HepG2 (cell line): ENCODE measurements around the gene CYP26A1. TPM values are rescaled to one million over a fixed set of nuclear protein-coding genes. Genes with fewer than 3 reads are reported as not detected.

Experiments
- ATAC-seq: fragments of 200-7000 bp; cut with Tn5 transposase; 3 replicates; pipeline ENCODE4 v1.9.1; 2020; ENCODE audit warnings: mild to moderate bottlenecking, moderate library complexity
- BruUV-seq: library from RNA; stranded (reverse); fragments of 400-500 nt; replicated peaks from 2 replicates; lab custom pipeline; 2021; lab: Mats Ljungman, UMichigan
- CTCF ChIA-PET: fragments of 300-600 bp; formaldehyde crosslinking; extraction: SDS; loops from one replicate; lab custom pipeline; 2021; ENCODE audit warnings: low total read pairs, inconsistent platforms, low intra/inter-chr PET ratio; lab: Yijun Ruan, JAX
- POLR2A ChIA-PET: fragments of 350-600 bp; sonication (Branson Sonifier 250); formaldehyde crosslinking; loops from one replicate; lab custom pipeline; 2020; ENCODE audit warnings: antibody characterized with exemption, inconsistent platforms; lab: Yijun Ruan, JAX
- DNase-seq: peaks from one replicate; pipeline ENCODE4 v3.0.0-alpha.2; 2015; ENCODE audit warnings: low spot score
- FAIRE-seq: peaks from 3 replicates; lab custom pipeline; 2011; peaks lifted over from hg19 to GRCh38; lab: Jason Lieb, UNC
- H2AFZ ChIP-seq: one replicate; pipeline ENCODE4 v1.6.1; 2011; ENCODE audit warnings: low read length, inconsistent platforms
- H3K27ac ChIP-seq: fragments of 300-600 bp; 3 replicates; pipeline ENCODE4 v1.8.0; 2011; ENCODE audit warnings: mixed run types, mild to moderate bottlenecking, mixed read lengths, low read length, inconsistent platforms; ENCODE audit not compliant: insufficient read depth; ENCODE audit errors: extremely low read length
- H3K27me3 ChIP-seq, 2 experiments: fragments of 200-600 bp in 1 of 2; 2 replicates in 1 of 2; 3 replicates in 1 of 2; pipeline versions ENCODE4 v1.6.0 to v1.8.0; 2011; ENCODE audit warnings: low read length in 2 of 2, mild to moderate bottlenecking in 2 of 2, moderate library complexity in 2 of 2, inconsistent platforms in 1 of 2; ENCODE audit not compliant: insufficient read depth in 2 of 2, control insufficient read depth in 1 of 2
- H3K36me3 ChIP-seq, 2 experiments: fragments of 200-600 bp in 1 of 2; replicated peaks in 1 of 2; 2 replicates in 1 of 2; 3 replicates in 1 of 2; pipeline versions ENCODE4 v1.5.1 to v1.8.0; 2011; ENCODE audit warnings: low read length in 2 of 2, inconsistent platforms in 1 of 2; ENCODE audit not compliant: insufficient read depth in 2 of 2, control insufficient read depth in 1 of 2
- H3K4me1 ChIP-seq: 2 replicates; pipeline ENCODE4 v1.5.1; 2012; ENCODE audit warnings: low read length, inconsistent platforms; ENCODE audit not compliant: insufficient read depth
- H3K4me2 ChIP-seq: 2 replicates; pipeline ENCODE4 v1.6.0; 2011; ENCODE audit warnings: low read depth, low read length, inconsistent platforms
- H3K4me3 ChIP-seq, 3 experiments: fragments of 200-600 bp in 1 of 3; sonication (generic), shearing (Covaris generic) in 1 of 3; replicated peaks in 1 of 3; 2 replicates each; pipeline ENCODE4 v1.5.1; 2011 to 2016; ENCODE audit warnings: low read length in 3 of 3, inconsistent platforms in 2 of 3, low read depth in 2 of 3, mild to moderate bottlenecking in 2 of 3, control low read depth in 1 of 3, mixed read lengths in 1 of 3; ENCODE audit not compliant: insufficient read depth in 1 of 3
- H3K79me2 ChIP-seq: one replicate; pipeline ENCODE4 v1.6.1; 2011; ENCODE audit warnings: low read length, inconsistent platforms; ENCODE audit not compliant: insufficient read depth
- H3K9ac ChIP-seq: 2 replicates; pipeline ENCODE4 v1.6.0; 2011; ENCODE audit warnings: mild to moderate bottlenecking, low read depth, low read length, inconsistent platforms; ENCODE audit not compliant: insufficient read depth
- H3K9me3 ChIP-seq: 2 replicates; pipeline ENCODE4 v1.5.1; 2012; ENCODE audit warnings: mild to moderate bottlenecking, low read length
- H4K20me1 ChIP-seq: 2 replicates; pipeline ENCODE4 v1.6.0; 2011; ENCODE audit warnings: inconsistent platforms, mild to moderate bottlenecking, low read length, moderate library complexity; ENCODE audit not compliant: insufficient read depth
- ATF7-NPFF ChIP-seq: sonication (generic); formaldehyde crosslinking; IDR thresholded peaks from 2 replicates; pipeline ENCODE4 v1.8.1; 2023; ENCODE audit warnings: mild to moderate bottlenecking, low read depth, missing genetic modification reagents, moderate library complexity
- LCORL ChIP-seq, 2 experiments: fragments of 450-650 bp in 1 of 2; sonication (generic) in 1 of 2; formaldehyde crosslinking in 1 of 2; IDR thresholded peaks; 2 replicates each; pipeline versions ENCODE4 v1.5.0 to v1.6.1; 2017 to 2020; ENCODE audit warnings: antibody characterized with exemption in 1 of 2, missing genetic modification reagents in 1 of 2
- MED1 ChIP-seq: sonication (generic); formaldehyde crosslinking; IDR thresholded peaks from 2 replicates; pipeline ENCODE4 v1.4.0; 2020; ENCODE audit warnings: missing genetic modification reagents
- POLR2AphosphoS2 ChIP-seq: IDR thresholded peaks from 2 replicates; pipeline ENCODE4 v1.6.1; 2011; ENCODE audit warnings: low read depth, low read length, improper control_type of control experiment
- ZMYM3 ChIP-seq: sonication (generic); formaldehyde crosslinking; IDR thresholded peaks from 2 replicates; pipeline ENCODE4 v1.5.1; 2020; ENCODE audit warnings: mild to moderate bottlenecking, missing genetic modification reagents
- ZNF275 ChIP-seq: sonication (generic); formaldehyde crosslinking; IDR thresholded peaks from 2 replicates; pipeline ENCODE4 v1.8.0; 2022; ENCODE audit warnings: missing genetic modification reagents, mild to moderate bottlenecking, inconsistent platforms, borderline replicate concordance
- ZNF512B ChIP-seq: sonication (generic); formaldehyde crosslinking; IDR thresholded peaks from 2 replicates; pipeline ENCODE4 v1.5.1; 2020; ENCODE audit warnings: missing genetic modification reagents, mild to moderate bottlenecking, borderline replicate concordance
- ZNF768 ChIP-seq: sonication (generic); formaldehyde crosslinking; IDR thresholded peaks from 2 replicates; pipeline ENCODE4 v1.4.0; 2020; ENCODE audit warnings: missing genetic modification reagents
- WGBS: methylation state at CpG from one replicate; pipeline ENCODE4 v1.1.6; 2017; ENCODE audit warnings: low lambda C conversion rate; 5-methylcytosine and 5-hydroxymethylcytosine counted together
- in situ Hi-C: cut with HindIII; loops from 2 replicates; pipeline ENCODE4 v1.10.0; 2017; ENCODE audit warnings: low pct_unique_long_range_greater_than_20kb; ENCODE audit not compliant: extremely low pct_ligation_motif_present
- intact Hi-C: fragments of 100-400 bp; cut with micrococcal nuclease; formaldehyde crosslinking; loops from one replicate; pipeline ENCODE4 v1.10.0; 2022; ENCODE audit not compliant: unreplicated experiment
- polyA plus RNA-seq, 8 experiments: library from polyadenylated mRNA; depleted of rRNA in 3 of 8; stranded (reverse) in 7 of 8; unstranded in 1 of 8; fragments of >200 nt; fragmentation: Illumina TruSeq in 4 of 8; extraction: Trizol in 4 of 8; gene quantifications; 2 replicates each; pipeline versions ENCODE4 v1.2.1 to v1.2.3, GENCODE V29; 2011 to 2016; ENCODE audit warnings: low read depth in 4 of 8, missing spikeins in 1 of 8, mixed read lengths in 1 of 8; ENCODE audit not compliant: insufficient read depth in 1 of 8
- total RNA-seq, 5 experiments: library from RNA; depleted of rRNA; stranded (reverse); fragments of >200 nt; fragmentation: Illumina TruSeq; extraction: Trizol; gene quantifications; 2 replicates each; pipeline ENCODE4 v1.2.3, GENCODE V29; 2016; ENCODE audit warnings: low read depth in 1 of 5
- TF ChIP-seq, protein P1 (sequence below): sonication (generic); formaldehyde crosslinking; IDR thresholded peaks from 2 replicates; pipeline ENCODE4 v1.4.0; 2020; ENCODE audit warnings: missing genetic modification reagents, borderline replicate concordance

Gene CYP26A1
- total and polyA plus RNA-seq, 2 of the 13 experiments (the other 11 are each of a cell fraction or from before 2014, with no cell fraction given): 0.15 TPM; not detected in 1

DNA sequence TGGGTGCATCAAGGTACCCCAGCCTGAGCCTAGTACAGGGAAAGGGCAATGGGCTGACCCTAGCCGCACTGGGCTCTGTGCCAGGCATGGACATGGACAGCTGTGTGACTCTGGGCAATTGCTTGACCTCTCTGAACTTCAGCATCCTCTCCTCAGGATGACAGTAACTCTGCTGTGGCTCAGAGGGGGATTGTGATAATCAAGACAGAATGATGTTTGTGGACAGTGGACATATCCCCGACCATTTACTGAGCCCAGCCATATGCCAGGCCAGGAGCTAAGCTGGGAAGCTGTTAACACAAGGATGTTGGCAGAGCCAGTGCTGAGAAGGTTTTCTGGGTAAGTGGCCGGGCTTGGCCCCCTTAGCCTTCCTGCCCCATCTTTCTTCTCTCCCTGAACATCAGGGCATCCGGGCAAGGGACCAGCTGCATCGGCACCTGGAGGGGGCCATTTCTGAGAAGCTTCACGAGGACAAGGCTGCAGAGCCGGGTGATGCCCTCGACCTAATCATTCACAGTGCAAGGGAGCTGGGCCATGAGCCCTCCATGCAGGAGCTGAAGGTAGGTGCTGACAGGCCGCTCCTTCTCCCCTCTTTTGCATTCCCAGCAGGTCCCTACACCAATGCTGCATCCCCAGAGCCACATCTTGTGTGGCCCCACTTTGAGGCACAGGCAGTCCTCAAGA, 9.6 kb upstream of the CYP26A1 start:
- ATAC-seq: no peak
- H3K4me2 ChIP-seq: no peak overlapping the region
- peaks cover 0 to 9% of the 10 kb centered on the region in 2 experiments; a peak in 1 of 5 replicates for H3K27me3 ChIP-seq
- DNase-seq: no peak
- ChIA-PET POLR2A (no interaction called here), CTCF (no interaction called here)
- TF ChIP-seq ATF7-NPFF (no peak), ZMYM3 (CRISPR knock-in tag) (0 out of 2 replicates have a peak, but pooled peaks have one; percentile 66), MED1 (CRISPR knock-in tag) (no peak), ZNF768 (CRISPR knock-in tag) (peak; percentile 97)
- H3K27ac ChIP-seq: no peak overlapping the region
- H2AFZ ChIP-seq: no peak overlapping the region
- WGBS: 86% methylated on average over 9 of the region's 9 CpGs
- H4K20me1 ChIP-seq: no peaks in the 10 kb centered on the region
- no peaks in the 10 kb centered on the region for H3K9me3 ChIP-seq
- H3K4me3 ChIP-seq: no peak overlapping the region
- peaks cover 0 to 8% of the 10 kb centered on the region in 2 experiments; a peak in 1 of 5 replicates for H3K36me3 ChIP-seq
- in situ Hi-C loops (no loop called here), intact Hi-C loops (no loop called here)
- no peaks in the 10 kb centered on the region for H3K79me2 ChIP-seq
- no TSS peak for BruUV-seq
- no peak overlapping the region for H3K9ac ChIP-seq
- FAIRE-seq: no peak
- H3K4me1 ChIP-seq: no peaks in the 10 kb centered on the region

DNA sequence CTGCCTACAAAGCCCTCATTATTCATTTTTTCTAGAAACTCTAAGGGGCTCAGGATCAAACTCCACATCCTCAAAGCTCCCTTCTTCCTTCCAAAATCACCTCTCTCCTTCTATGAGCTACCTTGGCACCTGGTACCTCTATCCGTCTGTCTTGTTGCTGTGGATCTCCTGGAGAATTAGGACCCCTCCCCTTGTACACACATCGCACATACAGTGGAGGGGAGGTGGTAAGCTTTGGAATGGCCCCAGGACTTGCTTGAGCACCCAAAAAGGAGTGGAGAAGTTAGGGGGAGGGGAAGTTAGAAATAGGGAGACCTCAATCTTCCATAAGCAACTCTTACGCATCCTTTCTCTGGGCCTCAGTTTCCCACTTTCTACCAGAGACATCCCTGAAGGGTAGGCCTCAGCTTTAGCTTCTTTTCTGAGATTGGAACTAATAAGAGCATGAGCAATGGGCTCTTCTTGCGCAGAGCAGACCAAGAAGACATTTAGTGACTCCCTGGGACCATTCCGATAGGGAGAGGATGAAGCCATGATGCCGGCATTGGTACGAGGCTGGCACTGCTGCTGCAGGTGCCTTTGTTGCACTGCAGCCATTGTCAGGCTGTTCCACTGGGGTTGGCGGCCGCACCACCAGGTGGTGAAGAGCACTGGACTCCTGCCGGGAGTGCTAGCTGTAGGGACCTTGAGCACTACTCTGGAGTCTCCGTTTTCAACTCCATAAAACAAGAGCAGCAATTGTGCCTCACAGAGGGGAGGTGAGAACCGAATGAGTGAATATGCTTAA, 8.6 kb upstream of the CYP26A1 start:
- Histone ChIP-seq H2AFZ (no peak overlapping the region), H3K4me2 (peak overlapping the region; percentile 60), H3K9me3 (no peaks in the 10 kb centered on the region), H3K9ac (no peak overlapping the region), H3K36me3 (no peaks in the 10 kb centered on the region), H3K27me3 (peaks cover 0 to 11% of the 10 kb centered on the region in 2 experiments; a peak in 2 of 5 replicates), H4K20me1 (no peaks in the 10 kb centered on the region), H3K79me2 (no peaks in the 10 kb centered on the region), H3K4me3 (peak overlapping the region in 1 of 3 experiments; percentile 52; a peak in 2 of 6 replicates), H3K4me1 (no peaks in the 10 kb centered on the region), H3K27ac (no peak overlapping the region)
- POLR2A ChIA-PET: no interaction called here
- ATAC-seq (no peak), DNase-seq (no peak), FAIRE-seq (no peak)
- CTCF ChIA-PET: no interaction called here
- in situ Hi-C loops (no loop called here), intact Hi-C loops (no loop called here)
- no TSS peak for BruUV-seq
- 95% methylated on average over 5 of the region's 12 CpGs for WGBS
- TF ChIP-seq ZNF512B (CRISPR knock-in tag): no peak
- TF ChIP-seq ZNF275 (CRISPR knock-in tag): no peak
- TF ChIP-seq POLR2AphosphoS2: no peak
- TF ChIP-seq, protein P1, sequence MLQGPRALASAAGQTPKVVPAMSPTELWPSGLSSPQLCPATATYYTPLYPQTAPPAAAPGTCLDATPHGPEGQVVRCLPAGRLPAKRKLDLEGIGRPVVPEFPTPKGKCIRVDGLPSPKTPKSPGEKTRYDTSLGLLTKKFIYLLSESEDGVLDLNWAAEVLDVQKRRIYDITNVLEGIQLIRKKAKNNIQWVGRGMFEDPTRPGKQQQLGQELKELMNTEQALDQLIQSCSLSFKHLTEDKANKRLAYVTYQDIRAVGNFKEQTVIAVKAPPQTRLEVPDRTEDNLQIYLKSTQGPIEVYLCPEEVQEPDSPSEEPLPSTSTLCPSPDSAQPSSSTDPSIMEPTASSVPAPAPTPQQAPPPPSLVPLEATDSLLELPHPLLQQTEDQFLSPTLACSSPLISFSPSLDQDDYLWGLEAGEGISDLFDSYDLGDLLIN (CRISPR knock-in tag): no peak
- no peak for TF ChIP-seq LCORL (IDR thresholded peaks at IDR 0.05)
- TF ChIP-seq LCORL (CRISPR knock-in tag; IDR thresholded peaks at IDR 0.05): no peak
